ENCODE data around the gene UBE3A. TPM values are rescaled to one million over a fixed set of nuclear protein-coding genes. Genes with fewer than 3 reads are reported as not detected.
A peak's percentile ranks its signal among the peaks of the same experiment; 100 is the strongest.
"Not testable (repeated sequence)": the region's sequence is repeated elsewhere in the genome, so short reads cannot be mapped to it uniquely, and the experiment has no call there.

The UBE3A gene
- polyA plus RNA-seq (ENCODE audit: insufficient read length in 4 of 4), result 100 to 1,000 TPM in 1 of 4 donors, 10 to 100 TPM in 3; 85.4 to 111 (median 91.9) TPM

- DNase-seq (ENCODE audit: low read depth in 4 of 4, low spot score in 3 of 4), result peak; percentile 78 to 89 (median 88)
Measured at GRCh38 chr15:25438601-25439368, at the start of gene UBE3A. TSS of gene UBE3A (minus strand) at chr15:25439024. CDS start at chr15:25409107, 29,917 bp downstream.

- no peak for DNase-seq (ENCODE audit: low read depth in 4 of 4, low spot score in 3 of 4)
Measured at GRCh38 chr15:25487226-25487884, 48.5 kb upstream of the UBE3A start.

- no peak for DNase-seq (ENCODE audit: low read depth in 4 of 4, low spot score in 3 of 4)
Measured at GRCh38 chr15:25486051-25486450, 47.2 kb upstream of the UBE3A start.

- peak in 2 of 4 donors; percentile 16 to 24 for DNase-seq (ENCODE audit: low read depth in 4 of 4, low spot score in 3 of 4)
Measured at GRCh38 chr15:25481208-25481859, 42.5 kb upstream of the UBE3A start.

- DNase-seq (ENCODE audit: low read depth in 4 of 4, low spot score in 3 of 4), result no peak
Measured at GRCh38 chr15:25478313-25478712, 39.5 kb upstream of the UBE3A start.

GRCh38 chr15:25477816-25478215, 39.0 kb upstream of the UBE3A start:
- DNase-seq (ENCODE audit: low read depth in 4 of 4, low spot score in 3 of 4), result no peak

GRCh38 chr15:25474251-25474650, 35.4 kb upstream of the UBE3A start:
- DNase-seq (ENCODE audit: low read depth in 4 of 4, low spot score in 3 of 4), result no peak

GRCh38 chr15:25470230-25470629, 31.4 kb upstream of the UBE3A start:
- DNase-seq (ENCODE audit: low read depth in 4 of 4, low spot score in 3 of 4), result no peak

- no peak for DNase-seq (ENCODE audit: low read depth in 4 of 4, low spot score in 3 of 4)
Measured at GRCh38 chr15:25469377-25469776, 30.6 kb upstream of the UBE3A start.

GRCh38 chr15:25468611-25469010, 29.8 kb upstream of the UBE3A start:
- no peak for DNase-seq (ENCODE audit: low read depth in 4 of 4, low spot score in 3 of 4)

GRCh38 chr15:25465835-25466234, 27.0 kb upstream of the UBE3A start:
- DNase-seq (ENCODE audit: low read depth in 4 of 4, low spot score in 3 of 4), result no peak

GRCh38 chr15:25464784-25465183, 26.0 kb upstream of the UBE3A start:
- no peak for DNase-seq (ENCODE audit: low read depth in 4 of 4, low spot score in 3 of 4)

- DNase-seq (ENCODE audit: low read depth in 4 of 4, low spot score in 3 of 4), result no peak
Measured at GRCh38 chr15:25464383-25464782, 25.6 kb upstream of the UBE3A start.

- DNase-seq (ENCODE audit: low read depth in 4 of 4, low spot score in 3 of 4), result no peak
Measured at GRCh38 chr15:25456196-25456595, 17.4 kb upstream of the UBE3A start.

GRCh38 chr15:25455226-25455625, 16.4 kb upstream of the UBE3A start:
- no peak for DNase-seq (ENCODE audit: low read depth in 4 of 4, low spot score in 3 of 4)

- DNase-seq (ENCODE audit: low read depth in 4 of 4, low spot score in 3 of 4), result no peak
Measured at GRCh38 chr15:25454771-25455170, 15.9 kb upstream of the UBE3A start.

- not testable (repeated sequence) for DNase-seq (ENCODE audit: low read depth in 4 of 4, low spot score in 3 of 4)
Measured at GRCh38 chr15:25453246-25453645, 14.4 kb upstream of the UBE3A start.

GRCh38 chr15:25451501-25451900, 12.7 kb upstream of the UBE3A start:
- DNase-seq (ENCODE audit: low read depth in 4 of 4, low spot score in 3 of 4), result no peak

- no peak for DNase-seq (ENCODE audit: low read depth in 4 of 4, low spot score in 3 of 4)
Measured at GRCh38 chr15:25450163-25450562, 11.3 kb upstream of the UBE3A start.

- no peak for DNase-seq (ENCODE audit: low read depth in 4 of 4, low spot score in 3 of 4)
Measured at GRCh38 chr15:25446076-25446475, 7.3 kb upstream of the UBE3A start.

GRCh38 chr15:25445412-25445811, 6.6 kb upstream of the UBE3A start:
- no peak for DNase-seq (ENCODE audit: low read depth in 4 of 4, low spot score in 3 of 4)

- DNase-seq (ENCODE audit: low read depth in 4 of 4, low spot score in 3 of 4), result no peak
Measured at GRCh38 chr15:25441111-25441510, 2.3 kb upstream of the UBE3A start.

Data from left renal pelvis (tissue), 4 donors.